ENCODE data around the gene PMS1. TPM values are rescaled to one million over a fixed set of nuclear protein-coding genes. Genes with fewer than 3 reads are reported as not detected.
"Not testable (repeated sequence)": the region's sequence is repeated elsewhere in the genome, so short reads cannot be mapped to it uniquely, and the experiment has no call there.

The PMS1 gene
- polyA plus RNA-seq (2013, experiment 1 of 2; ENCODE audit: insufficient read length): 14.1 TPM
- 14.3 TPM for polyA plus RNA-seq (2013, experiment 2 of 2; ENCODE audit: insufficient read length)

DNA sequence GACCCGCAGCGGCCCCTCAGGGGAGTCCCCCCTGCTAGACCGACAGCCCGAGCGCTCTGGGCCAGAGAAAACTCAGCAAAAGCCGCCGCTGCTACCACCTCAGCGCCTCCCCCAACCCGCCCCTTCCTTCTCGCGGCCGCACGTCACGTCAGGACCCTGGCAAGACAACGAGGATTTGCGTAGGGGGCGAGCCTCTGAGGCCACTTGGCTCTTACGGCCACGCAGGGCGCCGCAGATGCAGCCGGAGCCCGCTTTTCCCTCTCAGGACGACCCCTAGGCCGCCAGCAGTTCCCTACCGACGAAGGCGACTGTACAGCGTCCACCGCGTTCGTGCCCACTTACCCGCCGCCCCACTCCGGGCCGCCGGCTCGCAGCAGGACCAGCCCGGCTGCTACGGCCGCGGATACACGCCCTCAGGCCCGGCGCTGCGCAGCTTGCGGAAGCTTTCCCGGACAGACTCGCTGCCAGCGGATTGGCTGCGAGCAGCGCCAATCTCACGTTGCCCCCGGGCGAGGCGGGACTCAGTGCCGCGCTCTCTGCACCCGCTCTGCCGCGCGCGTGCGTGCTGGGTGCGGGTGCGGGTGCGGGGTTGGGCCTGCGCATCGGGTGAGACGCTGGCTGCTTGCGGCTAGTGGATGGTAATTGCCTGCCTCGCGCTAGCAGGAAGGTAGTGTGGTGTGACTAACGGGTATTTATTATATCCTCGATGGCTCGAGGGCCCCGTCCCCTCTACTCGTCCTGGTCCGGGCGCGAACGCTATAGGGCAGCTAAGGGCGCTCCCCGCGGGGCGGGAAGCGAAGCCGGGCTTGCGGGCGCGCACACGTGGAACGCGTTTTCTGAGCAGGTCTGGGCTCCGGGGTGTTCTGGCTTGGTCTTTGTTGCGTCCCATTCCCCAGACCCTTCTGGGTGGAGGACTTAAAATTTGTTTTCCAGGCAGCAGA is at the start of gene PMS1, which contains the start of gene ORMDL1:
Gene PMS1, plus strand, starts transcription at position 524 of the 941 bp plus-strand sequence. CDS start 7,360 bp downstream, outside the sequence.
Gene ORMDL1, minus strand, starts transcription at position 413 of the 941 bp plus-strand sequence. CDS start 1,744 bp downstream, outside the sequence.
- DNase-seq: peak; percentile 95

DNA sequence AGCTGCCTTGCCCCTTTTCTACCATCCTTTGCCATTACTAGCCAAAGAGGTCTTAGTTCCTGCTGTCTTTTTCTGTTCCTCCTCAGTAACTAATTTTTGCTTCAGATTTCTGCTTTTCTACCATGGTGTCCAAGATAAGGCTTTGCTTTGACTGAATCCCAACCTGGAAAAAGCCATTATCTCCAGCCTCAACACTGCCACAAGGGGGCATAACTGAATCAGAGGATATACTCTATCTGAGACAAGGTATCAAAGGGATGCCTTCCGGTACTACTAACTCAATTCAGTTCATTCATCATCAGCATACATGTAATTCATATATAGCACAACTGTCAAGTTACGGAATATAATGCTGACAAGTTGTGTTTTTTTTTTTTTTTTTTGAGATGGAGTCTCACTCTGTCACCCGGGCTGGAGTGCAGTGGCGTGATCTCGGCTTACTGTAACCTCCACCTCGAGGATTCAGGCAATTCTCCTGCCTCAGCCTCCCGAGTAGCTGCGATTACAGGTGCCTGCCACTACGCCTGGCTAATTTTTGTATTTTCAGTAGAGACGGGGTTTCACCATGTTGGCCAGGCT is 33.1 kb upstream of the PMS1 start:
- peak; percentile 35 for DNase-seq

GRCh38 chr2:189756311-189756952 is 27.8 kb upstream of the PMS1 start:
- no peak for DNase-seq

DNA sequence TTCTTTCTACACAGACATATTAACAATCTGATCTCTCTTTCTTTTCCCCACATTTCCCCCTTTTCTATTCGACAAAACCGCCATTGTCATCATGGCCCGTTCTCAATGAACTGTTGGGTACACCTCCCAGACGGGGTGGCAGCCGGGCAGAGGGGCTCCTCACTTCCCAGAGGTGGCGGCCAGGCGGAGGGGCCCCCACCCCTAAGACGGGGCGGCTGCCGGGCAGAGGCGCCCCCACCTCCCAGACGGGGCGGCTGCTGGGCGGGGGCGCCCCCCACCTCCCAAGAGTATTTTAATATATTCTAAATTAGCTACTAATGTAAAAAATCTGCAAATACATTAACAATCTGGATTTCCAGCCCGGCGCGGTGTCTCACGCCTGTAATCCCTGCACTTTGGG is 24.1 kb upstream of the PMS1 start:
- DNase-seq: not testable (repeated sequence)

DNA sequence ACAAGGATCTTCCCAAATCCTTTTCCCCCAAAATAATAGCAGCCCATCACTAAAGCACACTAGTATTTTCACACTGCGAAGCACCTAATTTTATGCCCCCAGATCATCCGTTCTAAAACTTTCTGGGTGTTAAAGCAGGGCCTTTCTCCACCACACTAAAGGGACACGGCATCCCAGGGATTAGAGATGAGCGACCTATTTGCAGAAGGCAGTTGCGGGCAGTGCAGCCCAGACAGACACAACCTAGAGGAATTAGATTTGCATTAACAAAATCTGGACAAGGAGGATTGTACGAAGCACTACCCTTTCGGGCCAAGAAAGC is 22.1 kb upstream of the PMS1 start:
- DNase-seq: no peak

DNA sequence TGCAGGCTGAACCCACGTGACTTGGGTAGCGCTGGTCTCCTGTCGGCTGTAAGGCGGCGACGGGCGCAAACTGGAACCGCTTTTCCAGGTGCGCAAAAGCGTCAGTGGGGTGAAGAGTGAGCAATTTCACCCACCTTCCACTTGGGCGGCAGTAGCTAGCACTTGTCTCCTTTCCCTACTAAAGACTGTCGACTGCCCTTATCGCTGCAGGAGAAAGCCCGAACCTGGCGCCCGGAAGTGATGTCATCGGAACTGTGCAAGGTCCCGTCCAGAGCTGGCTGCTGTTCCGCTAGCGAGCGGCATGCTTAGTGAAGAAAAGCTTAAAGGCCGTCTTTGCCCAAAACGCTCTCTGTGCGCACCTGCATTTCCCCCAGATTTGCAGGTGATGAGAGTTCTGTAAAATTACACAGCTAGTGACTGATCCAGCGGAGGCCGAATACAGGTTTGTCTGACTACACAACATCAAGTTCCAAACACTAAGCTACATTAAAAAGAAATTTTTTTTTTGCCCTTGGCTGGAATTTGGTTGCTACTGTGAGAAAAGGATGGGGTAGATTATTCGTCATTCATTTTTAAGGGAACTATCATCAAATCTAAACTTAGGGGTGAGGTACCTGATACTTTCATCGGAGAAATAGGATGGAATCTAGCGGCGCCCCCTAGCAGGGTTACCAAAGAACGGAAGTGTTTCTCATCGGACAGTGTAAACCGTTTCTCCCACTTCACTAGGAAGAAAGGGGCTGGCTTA is 21.5 kb upstream of the PMS1 start, which contains the start of gene OSGEPL1:
Gene OSGEPL1, minus strand, starts transcription at position 242 of the 748 bp plus-strand sequence. CDS start 1,152 bp downstream, outside the sequence.
- DNase-seq: peak; percentile 90

- DNase-seq: peak; percentile 13
Observed at GRCh38 chr2:189763908-189764661, 20.2 kb upstream of the PMS1 start.

GRCh38 chr2:189770590-189771322 is 13.5 kb upstream of the PMS1 start:
- no peak for DNase-seq

GRCh38 chr2:189772212-189772611 is 12.0 kb upstream of the PMS1 start:
- no peak for DNase-seq

- DNase-seq: no peak
Observed at GRCh38 chr2:189782221-189782671, 2.0 kb upstream of the PMS1 start.

- DNase-seq: peak; percentile 54
Observed at GRCh38 chr2:189783451-189783926, 761 bp upstream of the PMS1 start.

- no peak for DNase-seq
Observed at GRCh38 chr2:189791338-189792042, 7.2 kb downstream of the PMS1 start.

- no peak for DNase-seq
Observed at GRCh38 chr2:189794310-189794709, 10.1 kb downstream of the PMS1 start.

DNA sequence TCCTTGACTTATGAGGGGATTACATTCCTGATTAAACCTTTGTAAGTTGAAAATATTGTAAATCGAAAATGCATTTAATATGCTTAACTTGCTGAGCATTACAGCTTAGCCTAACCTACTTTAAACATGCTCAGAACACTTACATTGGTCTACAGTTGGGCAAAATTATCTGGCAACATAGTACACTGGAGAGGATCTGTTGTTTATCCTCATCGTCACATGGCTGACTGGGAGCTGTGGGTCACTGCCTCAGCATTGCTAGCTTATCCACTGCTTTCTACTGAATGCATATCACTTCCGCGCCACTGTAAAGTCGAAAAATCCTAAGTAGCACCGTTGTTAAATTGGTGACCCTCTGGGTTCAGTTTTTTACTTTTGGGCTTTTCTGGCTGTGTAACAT is 13.7 kb downstream of the PMS1 start:
- DNase-seq: no peak

- peak; percentile 62 for DNase-seq
Observed at GRCh38 chr2:189798312-189799029, 14.2 kb downstream of the PMS1 start.

DNA sequence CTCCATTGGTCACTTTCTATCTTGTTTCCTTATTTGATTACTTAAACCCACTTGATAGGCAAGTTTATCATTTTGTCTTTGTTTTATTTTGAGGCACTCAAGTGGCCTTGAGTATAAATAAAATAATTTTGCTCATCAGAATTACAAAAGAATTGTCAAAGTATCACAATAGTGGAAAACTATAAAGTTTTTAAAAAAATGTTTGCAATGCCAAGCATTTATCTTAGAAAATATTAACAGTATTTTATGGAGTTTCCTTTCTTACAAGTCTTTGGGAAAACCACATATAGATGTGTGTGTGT is 14.7 kb downstream of the PMS1 start:
- no peak for DNase-seq

- peak; percentile 59 for DNase-seq
Observed at GRCh38 chr2:189799531-189799930, 15.3 kb downstream of the PMS1 start.

DNA sequence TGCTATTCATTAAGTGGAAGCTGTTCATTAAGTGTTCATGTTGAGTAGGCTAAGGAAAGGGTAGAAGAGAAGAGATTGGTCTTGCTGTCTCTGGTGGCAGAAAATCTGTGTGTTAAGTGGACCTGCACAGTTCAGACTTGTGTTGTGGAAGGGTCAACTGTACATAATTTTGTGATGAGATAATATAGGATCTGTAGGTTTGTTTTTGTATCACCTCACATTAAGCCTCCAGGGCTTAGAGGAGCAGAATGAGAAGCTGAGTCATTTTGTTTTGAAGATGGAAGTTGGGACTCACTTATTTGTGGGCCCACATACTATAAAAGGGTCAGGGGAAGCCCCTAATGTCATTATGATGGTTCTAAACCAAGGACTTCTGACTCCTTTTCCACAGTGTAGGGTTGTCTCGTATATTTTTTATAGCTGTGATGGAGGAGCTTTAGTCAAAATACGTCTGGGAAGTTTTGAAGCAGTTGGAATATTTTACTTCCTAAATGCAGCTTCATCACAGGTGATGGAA is 18.2 kb downstream of the PMS1 start:
- DNase-seq: peak; percentile 15

DNA sequence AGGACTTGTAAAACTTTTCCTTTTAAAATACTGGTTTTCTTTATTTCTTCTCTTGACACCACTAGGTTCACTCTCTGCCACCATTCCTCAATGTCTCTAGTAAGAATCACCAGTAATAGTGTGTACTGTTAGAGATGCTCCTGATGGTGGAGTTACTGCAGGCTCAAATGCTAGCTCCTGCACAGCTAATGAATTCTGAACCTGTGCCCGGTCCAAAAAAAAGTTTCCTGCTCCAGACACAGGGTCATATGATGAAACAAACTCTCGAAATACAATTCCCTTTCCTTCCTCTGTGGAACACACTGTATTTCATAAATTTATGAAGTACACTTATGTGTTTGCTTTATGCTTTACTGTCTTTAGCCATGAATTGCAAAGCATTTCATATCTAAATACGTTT is 19.2 kb downstream of the PMS1 start:
- no peak for DNase-seq
